Measurements from ENCODE around the gene COG7. TPM values are rescaled to one million over a fixed set of nuclear protein-coding genes. Genes with fewer than 3 reads are reported as not detected.
A peak's percentile ranks its signal among the peaks of the same experiment; 100 is the strongest.

COG7 gene
- total RNA-seq (10.8 and 17.5 TPM in 2 replicates), polyA plus RNA-seq (20.6 and 20.9 TPM in 2 replicates), polyA minus RNA-seq (ENCODE audit: low replicate concordance) (21.5 and 41.7 TPM in 2 replicates)
- polyA plus RNA-seq (2012): 13.1 and 14.8 TPM in 2 replicates

- Histone ChIP-seq H3K9ac (ENCODE audit: insufficient read depth, low read length) (peak within 1 kb of the TSS; percentile 88), H3K36me3 (ENCODE audit: control insufficient read depth, insufficient read depth, low read length) (no peaks in the 10 kb centered on the region), H3K9me3 (ENCODE audit: control insufficient read depth, insufficient read depth, low read depth, low read length) (no peaks in the 10 kb centered on the region), H3K79me2 (ENCODE audit: control insufficient read depth, insufficient read depth, low read length) (peaks cover 15% of the 10 kb centered on the region), H3K27me3 (ENCODE audit: control insufficient read depth, insufficient read depth, low read length) (no peaks in the 10 kb centered on the region), H3K27ac (ENCODE audit: insufficient read depth, low read length) (peak within 1 kb of the TSS; percentile 90), H3K4me1 (ENCODE audit: control insufficient read depth, extremely low read depth, insufficient read depth, low read length) (no peaks in the 10 kb centered on the region), H4K20me1 (ENCODE audit: control insufficient read depth, extremely low read depth, insufficient read depth, low read length) (no peaks in the 10 kb centered on the region), H3K4me3 (replicated peaks in 1 of 4; ENCODE audit: control extremely low read depth in 1 of 4, insufficient read depth in 1 of 4, low read depth in 3 of 4, low read length in 4 of 4) (peak within 1 kb of the TSS; percentile 87 to 99 (median 94)), H2AFZ (ENCODE audit: low read length) (peak within 1 kb of the TSS; percentile 99), H3K4me2 (ENCODE audit: extremely low read depth, insufficient read depth, low read length) (peak within 1 kb of the TSS; percentile 87)
- TF ChIP-seq EZH2 (IDR thresholded peaks at IDR 0.05; ENCODE audit: low read length, missing control alignments): no peak
- TF ChIP-seq, protein P1, sequence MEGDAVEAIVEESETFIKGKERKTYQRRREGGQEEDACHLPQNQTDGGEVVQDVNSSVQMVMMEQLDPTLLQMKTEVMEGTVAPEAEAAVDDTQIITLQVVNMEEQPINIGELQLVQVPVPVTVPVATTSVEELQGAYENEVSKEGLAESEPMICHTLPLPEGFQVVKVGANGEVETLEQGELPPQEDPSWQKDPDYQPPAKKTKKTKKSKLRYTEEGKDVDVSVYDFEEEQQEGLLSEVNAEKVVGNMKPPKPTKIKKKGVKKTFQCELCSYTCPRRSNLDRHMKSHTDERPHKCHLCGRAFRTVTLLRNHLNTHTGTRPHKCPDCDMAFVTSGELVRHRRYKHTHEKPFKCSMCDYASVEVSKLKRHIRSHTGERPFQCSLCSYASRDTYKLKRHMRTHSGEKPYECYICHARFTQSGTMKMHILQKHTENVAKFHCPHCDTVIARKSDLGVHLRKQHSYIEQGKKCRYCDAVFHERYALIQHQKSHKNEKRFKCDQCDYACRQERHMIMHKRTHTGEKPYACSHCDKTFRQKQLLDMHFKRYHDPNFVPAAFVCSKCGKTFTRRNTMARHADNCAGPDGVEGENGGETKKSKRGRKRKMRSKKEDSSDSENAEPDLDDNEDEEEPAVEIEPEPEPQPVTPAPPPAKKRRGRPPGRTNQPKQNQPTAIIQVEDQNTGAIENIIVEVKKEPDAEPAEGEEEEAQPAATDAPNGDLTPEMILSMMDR (conservative IDR thresholded peaks at IDR 0.05 in 1 of 2, IDR thresholded peaks at IDR 0.05 in 1 of 2; ENCODE audit: low read depth in 1 of 2, low read length in 2 of 2): no peak
- peak; percentile 91 to 92 for DNase-seq (ENCODE audit: low read depth in 2 of 2)
Observed at GRCh38 chr16:23452572-23453337, at the start of gene COG7. Gene COG7, minus strand, starts transcription at chr16:23453189. Its CDS starts 195 bp downstream, at chr16:23452994.

- H3K4me2 ChIP-seq (ENCODE audit: extremely low read depth, insufficient read depth, low read length): no peak overlapping the region
- no peaks in the 10 kb centered on the region for H3K27me3 ChIP-seq (ENCODE audit: control insufficient read depth, insufficient read depth, low read length)
- H3K27ac ChIP-seq (ENCODE audit: insufficient read depth, low read length): no peak overlapping the region
- no peak for TF ChIP-seq EZH2 (IDR thresholded peaks at IDR 0.05; ENCODE audit: low read length, missing control alignments)
- TF ChIP-seq, protein P1 (conservative IDR thresholded peaks at IDR 0.05 in 1 of 2, IDR thresholded peaks at IDR 0.05 in 1 of 2; ENCODE audit: low read depth in 1 of 2, low read length in 2 of 2): no peak
- no peak overlapping the region for H3K4me3 ChIP-seq (replicated peaks in 1 of 4; ENCODE audit: control extremely low read depth in 1 of 4, insufficient read depth in 1 of 4, low read depth in 3 of 4, low read length in 4 of 4)
- peaks cover 11% of the 10 kb centered on the region for H3K4me1 ChIP-seq (ENCODE audit: control insufficient read depth, extremely low read depth, insufficient read depth, low read length)
- peaks cover 2% of the 10 kb centered on the region for H3K36me3 ChIP-seq (ENCODE audit: control insufficient read depth, insufficient read depth, low read length)
- no peak for DNase-seq (ENCODE audit: low read depth in 2 of 2)
- peaks cover 4% of the 10 kb centered on the region for H4K20me1 ChIP-seq (ENCODE audit: control insufficient read depth, extremely low read depth, insufficient read depth, low read length)
- H3K9me3 ChIP-seq (ENCODE audit: control insufficient read depth, insufficient read depth, low read depth, low read length): no peaks in the 10 kb centered on the region
- no peak overlapping the region for H3K9ac ChIP-seq (ENCODE audit: insufficient read depth, low read length)
- peaks cover 19% of the 10 kb centered on the region for H3K79me2 ChIP-seq (ENCODE audit: control insufficient read depth, insufficient read depth, low read length)
- H2AFZ ChIP-seq (ENCODE audit: low read length): no peak overlapping the region
Observed at GRCh38 chr16:23502466-23502865, 49.5 kb upstream of the COG7 start.

GRCh38 chr16:23501291-23501690, 48.3 kb upstream of the COG7 start:
- H3K4me1 ChIP-seq (ENCODE audit: control insufficient read depth, extremely low read depth, insufficient read depth, low read length): peaks cover 11% of the 10 kb centered on the region
- peaks cover 13% of the 10 kb centered on the region for H3K79me2 ChIP-seq (ENCODE audit: control insufficient read depth, insufficient read depth, low read length)
- no peak for TF ChIP-seq EZH2 (IDR thresholded peaks at IDR 0.05; ENCODE audit: low read length, missing control alignments)
- TF ChIP-seq, protein P1 (conservative IDR thresholded peaks at IDR 0.05 in 1 of 2, IDR thresholded peaks at IDR 0.05 in 1 of 2; ENCODE audit: low read depth in 1 of 2, low read length in 2 of 2): no peak
- H2AFZ ChIP-seq (ENCODE audit: low read length): no peak overlapping the region
- H3K27me3 ChIP-seq (ENCODE audit: control insufficient read depth, insufficient read depth, low read length): no peaks in the 10 kb centered on the region
- H3K4me2 ChIP-seq (ENCODE audit: extremely low read depth, insufficient read depth, low read length): no peak overlapping the region
- H3K36me3 ChIP-seq (ENCODE audit: control insufficient read depth, insufficient read depth, low read length): peaks cover 2% of the 10 kb centered on the region
- no peak overlapping the region for H3K9ac ChIP-seq (ENCODE audit: insufficient read depth, low read length)
- H3K27ac ChIP-seq (ENCODE audit: insufficient read depth, low read length): no peak overlapping the region
- H4K20me1 ChIP-seq (ENCODE audit: control insufficient read depth, extremely low read depth, insufficient read depth, low read length): peaks cover 4% of the 10 kb centered on the region
- H3K9me3 ChIP-seq (ENCODE audit: control insufficient read depth, insufficient read depth, low read depth, low read length): no peaks in the 10 kb centered on the region
- DNase-seq (ENCODE audit: low read depth in 2 of 2): no peak
- H3K4me3 ChIP-seq (replicated peaks in 1 of 4; ENCODE audit: control extremely low read depth in 1 of 4, insufficient read depth in 1 of 4, low read depth in 3 of 4, low read length in 4 of 4): no peak overlapping the region
